H1 (cell line): ENCODE measurements around the gene PID1. TPM values are rescaled to one million over a fixed set of nuclear protein-coding genes. Genes with fewer than 3 reads are reported as not detected.
A peak's percentile ranks its signal among the peaks of the same experiment; 100 is the strongest.

Experiments
- CTCF ChIA-PET: fragments of 300-600 bp; sonication (Branson Sonifier 250); formaldehyde crosslinking; loops from one replicate; lab custom pipeline; 2021; ENCODE audit not compliant: partially characterized antibody; lab: Charles Lee
- POLR2A ChIA-PET: fragments of 300-600 bp; sonication (Branson Sonifier 250); formaldehyde crosslinking; loops from one replicate; lab custom pipeline; 2021; ENCODE audit warnings: inconsistent platforms; ENCODE audit not compliant: partially characterized antibody; lab: Charles Lee
- DNase-seq, 2 experiments: peaks; one replicate each; pipeline versions ENCODE4 v3.0.0 to v3.0.0-alpha.2; 2010 to 2022; ENCODE audit warnings: low spot score in 2 of 2, low read depth in 1 of 2, mixed read lengths in 1 of 2
- FAIRE-seq: peaks from 2 replicates; lab custom pipeline; 2011; peaks lifted over from hg19 to GRCh38; lab: Jason Lieb, UNC
- H2AFZ ChIP-seq: 2 replicates; pipeline ENCODE4 v1.8.1; 2012; ENCODE audit warnings: low read length, inconsistent platforms
- H2AK5ac ChIP-seq: 2 replicates; pipeline ENCODE4 v1.6.1; 2013; ENCODE audit warnings: low read depth, low read length
- H2BK120ac ChIP-seq: replicated peaks from 2 replicates; pipeline ENCODE3; 2013; ENCODE audit warnings: low read depth, low read length, inconsistent platforms
- H2BK12ac ChIP-seq: 2 replicates; pipeline ENCODE4 v1.6.1; 2013; ENCODE audit warnings: low read depth, low read length
- H2BK15ac ChIP-seq: 2 replicates; pipeline ENCODE4 v1.6.1; 2013; ENCODE audit warnings: low read length
- H2BK20ac ChIP-seq: 2 replicates; pipeline ENCODE4 v1.6.1; 2013; ENCODE audit warnings: low read length
- H2BK5ac ChIP-seq: 2 replicates; pipeline ENCODE4 v1.6.1; 2013; ENCODE audit warnings: low read depth, low read length
- H3K14ac ChIP-seq: 2 replicates; pipeline ENCODE4 v1.6.1; 2013; ENCODE audit warnings: inconsistent platforms; ENCODE audit not compliant: insufficient read length
- H3K18ac ChIP-seq: 2 replicates; pipeline ENCODE4 v1.6.1; 2013; ENCODE audit warnings: low read length; ENCODE audit errors: extremely low read depth
- H3K23ac ChIP-seq: 2 replicates; pipeline ENCODE4 v1.6.1; 2013; ENCODE audit warnings: inconsistent platforms; ENCODE audit not compliant: insufficient read length
- H3K23me2 ChIP-seq: 2 replicates; pipeline ENCODE4 v1.6.1; 2013; ENCODE audit warnings: low read depth, low read length
- H3K27ac ChIP-seq: 2 replicates; pipeline ENCODE4 v1.6.1; 2011; ENCODE audit warnings: low read depth, low read length, inconsistent platforms
- H3K27me3 ChIP-seq, 4 experiments: replicated peaks in 1 of 4; 1 replicate in 1 of 4; 2 replicates in 3 of 4; pipeline versions ENCODE4 v1.6.1 to v1.8.1; 2011 to 2013; ENCODE audit warnings: low read length in 3 of 4, mild to moderate bottlenecking in 3 of 4, inconsistent platforms in 2 of 4, mixed read lengths in 2 of 4, moderate library complexity in 1 of 4; ENCODE audit not compliant: control insufficient read depth in 3 of 4, insufficient read depth in 3 of 4; ENCODE audit errors: extremely low read depth in 1 of 4
- H3K36me3 ChIP-seq, 4 experiments: 2 replicates each; pipeline versions ENCODE4 v1.6.1 to v1.8.1; 2011 to 2013; ENCODE audit warnings: mild to moderate bottlenecking in 4 of 4, low read length in 3 of 4, moderate library complexity in 2 of 4, control low read depth in 1 of 4, inconsistent platforms in 1 of 4; ENCODE audit not compliant: insufficient read depth in 4 of 4, control insufficient read depth in 2 of 4
- H3K4ac ChIP-seq: replicated peaks from 2 replicates; pipeline ENCODE3; 2013; ENCODE audit warnings: low read length, low read depth, mixed read lengths, inconsistent platforms; ENCODE audit not compliant: insufficient read length
- H3K4me1 ChIP-seq, 4 experiments: replicated peaks in 1 of 4; 1 replicate in 1 of 4; 2 replicates in 3 of 4; pipeline versions ENCODE4 v1.6.1 to v1.8.1; 2011 to 2013; ENCODE audit warnings: low read length in 3 of 4, inconsistent platforms in 2 of 4, mixed read lengths in 1 of 4; ENCODE audit not compliant: insufficient read depth in 4 of 4, control insufficient read depth in 3 of 4
- H3K4me2 ChIP-seq, 2 experiments: 2 replicates each; pipeline versions ENCODE4 v1.6.1 to v1.8.1; 2011 to 2013; ENCODE audit warnings: low read depth in 2 of 2, low read length in 2 of 2, control low read depth in 1 of 2, inconsistent platforms in 1 of 2, mild to moderate bottlenecking in 1 of 2; ENCODE audit not compliant: insufficient read depth in 1 of 2
- H3K4me3 ChIP-seq, 4 experiments: fragments of 200-600, 300-600 bp in 1 of 4; sonication (generic), shearing (Covaris generic), sonication (Bioruptor Twin) in 1 of 4; 2 replicates each; pipeline versions ENCODE4 v1.5.1 to v1.8.1; 2011 to 2016; ENCODE audit warnings: low read length in 4 of 4, low read depth in 3 of 4, control low read depth in 2 of 4, inconsistent platforms in 2 of 4, mild to moderate bottlenecking in 2 of 4, mixed read lengths in 1 of 4, moderate library complexity in 1 of 4; ENCODE audit not compliant: insufficient read depth in 2 of 4; ENCODE audit errors: extremely low read depth in 1 of 4
- H3K56ac ChIP-seq: replicated peaks from 2 replicates; pipeline ENCODE3; 2013; ENCODE audit warnings: low read depth, mild to moderate bottlenecking, mixed read lengths, low read length, inconsistent platforms; ENCODE audit not compliant: insufficient read length
- H3K79me1 ChIP-seq: 2 replicates; pipeline ENCODE4 v1.6.1; 2013; ENCODE audit warnings: low read depth, low read length, control low read depth
- H3K79me2 ChIP-seq, 2 experiments: 2 replicates each; pipeline versions ENCODE4 v1.6.1 to v1.8.1; 2012 to 2013; ENCODE audit warnings: low read length in 2 of 2, mild to moderate bottlenecking in 2 of 2, inconsistent platforms in 1 of 2; ENCODE audit not compliant: insufficient read depth in 2 of 2, control insufficient read depth in 1 of 2
- H3K9ac ChIP-seq, 4 experiments: replicated peaks in 1 of 4; 1 replicate in 1 of 4; 2 replicates in 3 of 4; pipeline versions ENCODE4 v1.6.1 to v1.8.1; 2011 to 2013; ENCODE audit warnings: low read depth in 3 of 4, low read length in 3 of 4, control low read depth in 2 of 4, mild to moderate bottlenecking in 2 of 4, moderate library complexity in 2 of 4, inconsistent platforms in 1 of 4; ENCODE audit errors: extremely low read depth in 1 of 4
- H3K9me3 ChIP-seq, 2 experiments: 2 replicates each; pipeline versions ENCODE4 v1.6.1 to v1.8.1; 2012 to 2013; ENCODE audit warnings: mild to moderate bottlenecking in 2 of 2, moderate library complexity in 2 of 2, control low read depth in 1 of 2, inconsistent platforms in 1 of 2, low read depth in 1 of 2, low read length in 1 of 2, mixed read lengths in 1 of 2; ENCODE audit not compliant: insufficient read depth in 2 of 2
- H4K20me1 ChIP-seq, 2 experiments: replicated peaks in 1 of 2; 2 replicates each; pipeline versions ENCODE3 to v1.8.1; 2011 to 2013; ENCODE audit warnings: inconsistent platforms in 2 of 2, low read length in 2 of 2, mild to moderate bottlenecking in 1 of 2; ENCODE audit not compliant: insufficient read depth in 2 of 2, control insufficient read depth in 1 of 2
- H4K5ac ChIP-seq: 2 replicates; pipeline ENCODE4 v1.6.1; 2013; ENCODE audit warnings: low read length, low read depth, mixed read lengths, inconsistent platforms; ENCODE audit not compliant: insufficient read length
- H4K8ac ChIP-seq: 2 replicates; pipeline ENCODE4 v1.8.0; 2013; ENCODE audit warnings: mild to moderate bottlenecking, moderate library complexity, low read length, inconsistent platforms; ENCODE audit not compliant: insufficient read depth; ENCODE audit errors: extremely low read depth
- H4K91ac ChIP-seq: replicated peaks from 2 replicates; pipeline ENCODE3; 2013; ENCODE audit warnings: low read length, mixed read lengths, inconsistent platforms; ENCODE audit not compliant: insufficient read length
- CEBPB ChIP-seq: IDR thresholded peaks from 2 replicates; pipeline ENCODE4 v1.6.1; 2012; ENCODE audit warnings: low read depth, low read length
- KDM5A ChIP-seq: fragments of 200-600 bp; IDR thresholded peaks from 2 replicates; pipeline ENCODE4 v1.7.1; 2012; ENCODE audit warnings: mild to moderate bottlenecking, low read length, inconsistent platforms, mixed read lengths
- RFX5 ChIP-seq: IDR thresholded peaks from 2 replicates; pipeline ENCODE4 v1.6.1; 2011; ENCODE audit warnings: low read depth, low read length, improper control_type of control experiment, borderline replicate concordance
- RXRA ChIP-seq: IDR thresholded peaks from 2 replicates; pipeline ENCODE4 v1.6.1; 2011; ENCODE audit warnings: low read depth, mild to moderate bottlenecking, low read length, moderate library complexity; ENCODE audit not compliant: insufficient read depth
- TEAD4 ChIP-seq: IDR thresholded peaks from 2 replicates; pipeline ENCODE4 v1.6.1; 2012; ENCODE audit warnings: low read depth, low read length, inconsistent platforms, mixed read lengths
- WGBS, 2 experiments: shearing (Covaris generic) in 1 of 2; methylation state at CpG; one replicate each; pipeline versions ENCODE4 v1.1.6 to v1.1.7; 2013 to 2015; ENCODE audit warnings: low lambda C conversion rate in 2 of 2, mixed read lengths in 2 of 2, inconsistent platforms in 1 of 2, low coverage in 1 of 2, missing lambda C conversion rate in 1 of 2; ENCODE audit not compliant: insufficient replicate concordance in 2 of 2, insufficient coverage in 1 of 2, insufficient read length in 1 of 2; ENCODE audit errors: extremely low coverage in 1 of 2, missing lambda C conversion rate in 1 of 2; 5-methylcytosine and 5-hydroxymethylcytosine counted together
- polyA plus RNA-seq, 7 experiments: library from polyadenylated mRNA; depleted of rRNA in 3 of 7; stranded (reverse) in 5 of 7; unstranded in 2 of 7; fragments of >200 nt in 5 of 7; fragments of 200-250 nt in 2 of 7; gene quantifications; 1 replicate in 5 of 7; 2 replicates in 1 of 7; 4 replicates in 1 of 7; pipeline versions ENCODE4 v1.2.1 to v1.2.3, GENCODE V29; 2011 to 2013; ENCODE audit warnings: missing spikeins in 2 of 7, mixed read lengths in 2 of 7
- total RNA-seq: library from RNA; stranded (reverse); fragmentation: NEBNext Ultra II Directional; extraction: Animal tissue kit (Norgen Biotek cat#: 25700); gene quantifications from 2 replicates; pipeline ENCODE4 v1.2.1, GENCODE V29; 2021

PID1 gene
- total and polyA plus RNA-seq, 2 of the 8 experiments (the other 6 are each of a cell fraction or from before 2014, with no cell fraction given): 1.5 to 3.3 TPM

- Histone ChIP-seq H3K23me2 (no peaks in the 10 kb centered on the region), H3K36me3 (no peaks in the 10 kb centered on the region), H3K18ac (no peak overlapping the region), H4K20me1 (no peaks in the 10 kb centered on the region), H3K23ac (no peak overlapping the region), H3K56ac (no peak overlapping the region), H3K27me3 (no peaks in the 10 kb centered on the region), H2AFZ (no peak overlapping the region), H2BK12ac (no peak overlapping the region)
- 78% methylated on average over 9 of the region's 9 CpGs; no CpG with 5 or more reads in 1 of the 2 experiments for WGBS, 2 experiments
- DNase-seq: peak in 1 of 2 experiments; percentile 48
- POLR2A ChIA-PET: interaction anchor here (0.7 kb wide), 1 partner anchor 499 kb away, joined by 4 read pairs; no protein-coding TSS in a partner anchor
- CTCF ChIA-PET: interaction anchor here (0.8 to 1.7 kb wide), 4 partner anchors 14 to 72 kb away, joined by 3 to 7 read pairs (median 4); partner anchors contain the start of gene PID1
- no peak for FAIRE-seq
- TF ChIP-seq RFX5 (no peak), RXRA (no peak), CEBPB (no peak), TEAD4 (no peak), KDM5A (no peak)
- TF ChIP-seq, all 59 proteins: peak for 0
- Histone ChIP-seq H3K4me2 (no peak overlapping the region), H4K91ac (no peak overlapping the region), H2BK20ac (no peak overlapping the region), H3K79me2 (no peaks in the 10 kb centered on the region), H3K27ac (no peak overlapping the region), H3K4me1 (no peaks in the 10 kb centered on the region), H3K4me3 (no peak overlapping the region), H2BK120ac (no peak overlapping the region), H2AK5ac (no peak overlapping the region), H2BK5ac (no peak overlapping the region), H4K8ac (no peak overlapping the region), H3K9me3 (no peaks in the 10 kb centered on the region), H3K79me1 (no peaks in the 10 kb centered on the region), H3K4ac (no peak overlapping the region), H3K9ac (no peak overlapping the region), H4K5ac (no peak overlapping the region), H3K14ac (no peak overlapping the region), H2BK15ac (no peak overlapping the region)
Measured at GRCh38 chr2:229235131-229235914, 35.8 kb downstream of the PID1 start.
